ENCODE results near the gene ZNF532.

ZNF532 gene

GRCh38 chr18:58953627-58954026, 89.0 kb downstream of the ZNF532 start:
- H3K27ac ChIP-seq (ENCODE audit: insufficient read depth, low read length, poor library complexity, severe bottlenecking) = no peak overlapping the region
- no peaks in the 10 kb centered on the region for H3K9me3 ChIP-seq (ENCODE audit: control insufficient read depth, low read length)
- no peaks in the 10 kb centered on the region for H3K4me1 ChIP-seq (ENCODE audit: control insufficient read depth, insufficient read depth, low read length, poor library complexity, severe bottlenecking)
- DNase-seq = no peak
- no peaks in the 10 kb centered on the region for H3K27me3 ChIP-seq (replicated peaks; ENCODE audit: control insufficient read depth, insufficient read depth, low read length, poor library complexity, severe bottlenecking)
- no peaks in the 10 kb centered on the region for H3K36me3 ChIP-seq (ENCODE audit: control insufficient read depth, insufficient read depth, low read length)
- H3K4me3 ChIP-seq (ENCODE audit: insufficient read depth, low read depth, low read length, poor library complexity, severe bottlenecking) = no peak overlapping the region

GRCh38 chr18:58955001-58955400, 90.3 kb downstream of the ZNF532 start:
- no peak overlapping the region for H3K4me3 ChIP-seq (ENCODE audit: insufficient read depth, low read depth, low read length, poor library complexity, severe bottlenecking)
- H3K27ac ChIP-seq (ENCODE audit: insufficient read depth, low read length, poor library complexity, severe bottlenecking) = no peak overlapping the region
- H3K36me3 ChIP-seq (ENCODE audit: control insufficient read depth, insufficient read depth, low read length) = no peaks in the 10 kb centered on the region
- H3K27me3 ChIP-seq (replicated peaks; ENCODE audit: control insufficient read depth, insufficient read depth, low read length, poor library complexity, severe bottlenecking) = no peaks in the 10 kb centered on the region
- no peaks in the 10 kb centered on the region for H3K9me3 ChIP-seq (ENCODE audit: control insufficient read depth, low read length)
- DNase-seq = no peak
- no peaks in the 10 kb centered on the region for H3K4me1 ChIP-seq (ENCODE audit: control insufficient read depth, insufficient read depth, low read length, poor library complexity, severe bottlenecking)

- no peaks in the 10 kb centered on the region for H3K36me3 ChIP-seq (ENCODE audit: control insufficient read depth, insufficient read depth, low read length)
- no peaks in the 10 kb centered on the region for H3K27me3 ChIP-seq (replicated peaks; ENCODE audit: control insufficient read depth, insufficient read depth, low read length, poor library complexity, severe bottlenecking)
- no peak for DNase-seq
- no peaks in the 10 kb centered on the region for H3K4me1 ChIP-seq (ENCODE audit: control insufficient read depth, insufficient read depth, low read length, poor library complexity, severe bottlenecking)
- no peak overlapping the region for H3K4me3 ChIP-seq (ENCODE audit: insufficient read depth, low read depth, low read length, poor library complexity, severe bottlenecking)
- no peaks in the 10 kb centered on the region for H3K9me3 ChIP-seq (ENCODE audit: control insufficient read depth, low read length)
- no peak overlapping the region for H3K27ac ChIP-seq (ENCODE audit: insufficient read depth, low read length, poor library complexity, severe bottlenecking)
Measured at GRCh38 chr18:58955738-58956137, 91.1 kb downstream of the ZNF532 start.

- no peak overlapping the region for H3K27ac ChIP-seq (ENCODE audit: insufficient read depth, low read length, poor library complexity, severe bottlenecking)
- no peak for DNase-seq
- H3K9me3 ChIP-seq (ENCODE audit: control insufficient read depth, low read length) = no peaks in the 10 kb centered on the region
Measured at GRCh38 chr18:58958628-58959027, 94.0 kb downstream of the ZNF532 start.

GRCh38 chr18:58960508-58960907, 95.8 kb downstream of the ZNF532 start:
- H3K9me3 ChIP-seq (ENCODE audit: control insufficient read depth, low read length) = no peaks in the 10 kb centered on the region
- H3K27me3 ChIP-seq (replicated peaks; ENCODE audit: control insufficient read depth, insufficient read depth, low read length, poor library complexity, severe bottlenecking) = no peaks in the 10 kb centered on the region
- H3K4me1 ChIP-seq (ENCODE audit: control insufficient read depth, insufficient read depth, low read length, poor library complexity, severe bottlenecking) = no peaks in the 10 kb centered on the region
- H3K4me3 ChIP-seq (ENCODE audit: insufficient read depth, low read depth, low read length, poor library complexity, severe bottlenecking) = no peak overlapping the region
- DNase-seq = no peak
- H3K36me3 ChIP-seq (ENCODE audit: control insufficient read depth, insufficient read depth, low read length) = no peaks in the 10 kb centered on the region
- no peak overlapping the region for H3K27ac ChIP-seq (ENCODE audit: insufficient read depth, low read length, poor library complexity, severe bottlenecking)

More at GRCh38 chr18:58958628-58959027, 94.0 kb downstream of the ZNF532 start:
- H3K27me3 ChIP-seq (replicated peaks; ENCODE audit: control insufficient read depth, insufficient read depth, low read length, poor library complexity, severe bottlenecking) = no peaks in the 10 kb centered on the region
- no peaks in the 10 kb centered on the region for H3K36me3 ChIP-seq (ENCODE audit: control insufficient read depth, insufficient read depth, low read length)
- H3K4me1 ChIP-seq (ENCODE audit: control insufficient read depth, insufficient read depth, low read length, poor library complexity, severe bottlenecking) = no peaks in the 10 kb centered on the region
- H3K4me3 ChIP-seq (ENCODE audit: insufficient read depth, low read depth, low read length, poor library complexity, severe bottlenecking) = no peak overlapping the region

- H3K36me3 ChIP-seq (ENCODE audit: control insufficient read depth, insufficient read depth, low read length) = no peaks in the 10 kb centered on the region
- H3K4me1 ChIP-seq (ENCODE audit: control insufficient read depth, insufficient read depth, low read length, poor library complexity, severe bottlenecking) = no peaks in the 10 kb centered on the region
- no peak overlapping the region for H3K4me3 ChIP-seq (ENCODE audit: insufficient read depth, low read depth, low read length, poor library complexity, severe bottlenecking)
- DNase-seq = no peak
- no peaks in the 10 kb centered on the region for H3K9me3 ChIP-seq (ENCODE audit: control insufficient read depth, low read length)
- no peak overlapping the region for H3K27ac ChIP-seq (ENCODE audit: insufficient read depth, low read length, poor library complexity, severe bottlenecking)
- H3K27me3 ChIP-seq (replicated peaks; ENCODE audit: control insufficient read depth, insufficient read depth, low read length, poor library complexity, severe bottlenecking) = no peaks in the 10 kb centered on the region
Measured at GRCh38 chr18:58960946-58961722, 96.5 kb downstream of the ZNF532 start.

- Histone ChIP-seq H3K4me3 (ENCODE audit: insufficient read depth, low read depth, low read length, poor library complexity, severe bottlenecking) (no peak overlapping the region), H3K27me3 (replicated peaks; ENCODE audit: control insufficient read depth, insufficient read depth, low read length, poor library complexity, severe bottlenecking) (no peaks in the 10 kb centered on the region), H3K36me3 (ENCODE audit: control insufficient read depth, insufficient read depth, low read length) (no peaks in the 10 kb centered on the region), H3K9me3 (ENCODE audit: control insufficient read depth, low read length) (no peaks in the 10 kb centered on the region), H3K27ac (ENCODE audit: insufficient read depth, low read length, poor library complexity, severe bottlenecking) (no peak overlapping the region), H3K4me1 (ENCODE audit: control insufficient read depth, insufficient read depth, low read length, poor library complexity, severe bottlenecking) (no peaks in the 10 kb centered on the region)
- DNase-seq = no peak
Measured at GRCh38 chr18:58962336-58962735, 97.7 kb downstream of the ZNF532 start.

GRCh38 chr18:58965291-58966004, 100.8 kb downstream of the ZNF532 start:
- H3K27ac ChIP-seq (ENCODE audit: insufficient read depth, low read length, poor library complexity, severe bottlenecking) = no peak overlapping the region
- H3K9me3 ChIP-seq (ENCODE audit: control insufficient read depth, low read length) = no peaks in the 10 kb centered on the region
- no peaks in the 10 kb centered on the region for H3K27me3 ChIP-seq (replicated peaks; ENCODE audit: control insufficient read depth, insufficient read depth, low read length, poor library complexity, severe bottlenecking)
- no peaks in the 10 kb centered on the region for H3K36me3 ChIP-seq (ENCODE audit: control insufficient read depth, insufficient read depth, low read length)
- no peak for DNase-seq
- no peak overlapping the region for H3K4me3 ChIP-seq (ENCODE audit: insufficient read depth, low read depth, low read length, poor library complexity, severe bottlenecking)
- no peaks in the 10 kb centered on the region for H3K4me1 ChIP-seq (ENCODE audit: control insufficient read depth, insufficient read depth, low read length, poor library complexity, severe bottlenecking)

GRCh38 chr18:58966005-58966677, 101.5 kb downstream of the ZNF532 start:
- no peak overlapping the region for H3K4me3 ChIP-seq (ENCODE audit: insufficient read depth, low read depth, low read length, poor library complexity, severe bottlenecking)
- no peaks in the 10 kb centered on the region for H3K9me3 ChIP-seq (ENCODE audit: control insufficient read depth, low read length)
- DNase-seq = no peak
- H3K27ac ChIP-seq (ENCODE audit: insufficient read depth, low read length, poor library complexity, severe bottlenecking) = no peak overlapping the region
- H3K27me3 ChIP-seq (replicated peaks; ENCODE audit: control insufficient read depth, insufficient read depth, low read length, poor library complexity, severe bottlenecking) = no peaks in the 10 kb centered on the region
- H3K4me1 ChIP-seq (ENCODE audit: control insufficient read depth, insufficient read depth, low read length, poor library complexity, severe bottlenecking) = no peaks in the 10 kb centered on the region
- H3K36me3 ChIP-seq (ENCODE audit: control insufficient read depth, insufficient read depth, low read length) = no peaks in the 10 kb centered on the region

GRCh38 chr18:58966704-58967103, 102.0 kb downstream of the ZNF532 start:
- no peaks in the 10 kb centered on the region for H3K36me3 ChIP-seq (ENCODE audit: control insufficient read depth, insufficient read depth, low read length)
- H3K4me1 ChIP-seq (ENCODE audit: control insufficient read depth, insufficient read depth, low read length, poor library complexity, severe bottlenecking) = no peaks in the 10 kb centered on the region
- H3K4me3 ChIP-seq (ENCODE audit: insufficient read depth, low read depth, low read length, poor library complexity, severe bottlenecking) = no peak overlapping the region
- no peak for DNase-seq
- no peaks in the 10 kb centered on the region for H3K9me3 ChIP-seq (ENCODE audit: control insufficient read depth, low read length)
- H3K27ac ChIP-seq (ENCODE audit: insufficient read depth, low read length, poor library complexity, severe bottlenecking) = no peak overlapping the region
- H3K27me3 ChIP-seq (replicated peaks; ENCODE audit: control insufficient read depth, insufficient read depth, low read length, poor library complexity, severe bottlenecking) = no peaks in the 10 kb centered on the region
